Measurements from ENCODE around the gene ACSM4.

ACSM4 gene

GRCh38 chr12:7302266-7302986 is 1.4 kb upstream of the ACSM4 start:
- TF ChIP-seq, protein P1, sequence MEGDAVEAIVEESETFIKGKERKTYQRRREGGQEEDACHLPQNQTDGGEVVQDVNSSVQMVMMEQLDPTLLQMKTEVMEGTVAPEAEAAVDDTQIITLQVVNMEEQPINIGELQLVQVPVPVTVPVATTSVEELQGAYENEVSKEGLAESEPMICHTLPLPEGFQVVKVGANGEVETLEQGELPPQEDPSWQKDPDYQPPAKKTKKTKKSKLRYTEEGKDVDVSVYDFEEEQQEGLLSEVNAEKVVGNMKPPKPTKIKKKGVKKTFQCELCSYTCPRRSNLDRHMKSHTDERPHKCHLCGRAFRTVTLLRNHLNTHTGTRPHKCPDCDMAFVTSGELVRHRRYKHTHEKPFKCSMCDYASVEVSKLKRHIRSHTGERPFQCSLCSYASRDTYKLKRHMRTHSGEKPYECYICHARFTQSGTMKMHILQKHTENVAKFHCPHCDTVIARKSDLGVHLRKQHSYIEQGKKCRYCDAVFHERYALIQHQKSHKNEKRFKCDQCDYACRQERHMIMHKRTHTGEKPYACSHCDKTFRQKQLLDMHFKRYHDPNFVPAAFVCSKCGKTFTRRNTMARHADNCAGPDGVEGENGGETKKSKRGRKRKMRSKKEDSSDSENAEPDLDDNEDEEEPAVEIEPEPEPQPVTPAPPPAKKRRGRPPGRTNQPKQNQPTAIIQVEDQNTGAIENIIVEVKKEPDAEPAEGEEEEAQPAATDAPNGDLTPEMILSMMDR (IDR thresholded peaks at IDR 0.05; ENCODE audit: low read depth, low read length), result no peak
- no peak for DNase-seq (ENCODE audit: low read depth in 2 of 2)

GRCh38 chr12:7303230-7303629 is 642 bp upstream of the ACSM4 start:
- no peak overlapping the region for H3K4me3 ChIP-seq (replicated peaks in 1 of 2; ENCODE audit: low read depth in 2 of 2, low read length in 2 of 2)
- TF ChIP-seq, protein P1 (IDR thresholded peaks at IDR 0.05; ENCODE audit: low read depth, low read length), result no peak
- peak in 1 of 2 donors; percentile 17 for DNase-seq (ENCODE audit: low read depth in 2 of 2)

More at GRCh38 chr12:7302266-7302986, 1.4 kb upstream of the ACSM4 start:
- H3K4me3 ChIP-seq (replicated peaks in 1 of 2; ENCODE audit: low read depth in 2 of 2, low read length in 2 of 2), result no peak overlapping the region

DNA sequence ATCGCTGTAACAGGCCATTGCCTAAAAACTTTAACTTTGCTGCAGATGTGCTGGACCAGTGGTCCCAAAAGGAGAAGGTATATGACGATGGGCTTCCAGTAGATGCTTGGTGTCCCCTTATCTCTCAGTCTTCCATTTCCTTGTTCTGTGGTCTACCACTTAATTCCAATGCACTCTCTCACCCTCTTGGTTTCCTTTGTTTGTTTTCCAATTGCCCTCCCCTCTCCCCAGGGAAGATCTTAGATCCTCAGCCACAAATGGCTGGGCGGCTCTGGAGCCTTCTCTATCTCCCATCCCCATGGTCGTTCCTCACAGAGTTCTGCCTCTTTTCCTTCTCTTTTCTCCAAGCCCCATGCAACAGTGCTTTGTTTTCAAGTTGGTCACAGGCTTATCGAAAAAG is 584 bp downstream of the ACSM4 start:
- TF ChIP-seq, protein P1 (IDR thresholded peaks at IDR 0.05; ENCODE audit: low read depth, low read length), result no peak
- no peak overlapping the region for H3K4me3 ChIP-seq (replicated peaks in 1 of 2; ENCODE audit: low read depth in 2 of 2, low read length in 2 of 2)
- no peak for DNase-seq (ENCODE audit: low read depth in 2 of 2)

GRCh38 chr12:7310070-7310469 is 6.2 kb downstream of the ACSM4 start:
- H3K4me3 ChIP-seq (replicated peaks in 1 of 2; ENCODE audit: low read depth in 2 of 2, low read length in 2 of 2), result no peak overlapping the region
- TF ChIP-seq, protein P1 (IDR thresholded peaks at IDR 0.05; ENCODE audit: low read depth, low read length), result no peak
- DNase-seq (ENCODE audit: low read depth in 2 of 2), result no peak

GRCh38 chr12:7319930-7320329 is 16.1 kb downstream of the ACSM4 start:
- DNase-seq (ENCODE audit: low read depth in 2 of 2), result peak in 1 of 2 donors; percentile 16
- TF ChIP-seq, protein P1 (IDR thresholded peaks at IDR 0.05; ENCODE audit: low read depth, low read length), result no peak
- no peak overlapping the region for H3K4me3 ChIP-seq (replicated peaks in 1 of 2; ENCODE audit: low read depth in 2 of 2, low read length in 2 of 2)

GRCh38 chr12:7321624-7322023 is 17.8 kb downstream of the ACSM4 start:
- no peak overlapping the region for H3K4me3 ChIP-seq (replicated peaks in 1 of 2; ENCODE audit: low read depth in 2 of 2, low read length in 2 of 2)
- DNase-seq (ENCODE audit: low read depth in 2 of 2), result no peak
- TF ChIP-seq, protein P1 (IDR thresholded peaks at IDR 0.05; ENCODE audit: low read depth, low read length), result no peak

- TF ChIP-seq, protein P1 (IDR thresholded peaks at IDR 0.05; ENCODE audit: low read depth, low read length), result no peak
- no peak overlapping the region for H3K4me3 ChIP-seq (replicated peaks in 1 of 2; ENCODE audit: low read depth in 2 of 2, low read length in 2 of 2)
- DNase-seq (ENCODE audit: low read depth in 2 of 2), result no peak
These were observed 18.7 kb downstream of the ACSM4 start for GRCh38 chr12:7322599-7322998.
